KMS-11 (cell line): ENCODE results near the gene SLC38A5.

ENCODE experiments used
- H2AFZ ChIP-seq: fragments of 200-600 bp; sonication (generic); 2 replicates; pipeline ENCODE4 v1.6.1; 2016; ENCODE audit warnings: antibody characterized with exemption, mixed run types, low read depth
- H3K27ac ChIP-seq: fragments of 200-600 bp; sonication (generic); 2 replicates; pipeline ENCODE4 v1.6.1; 2016; ENCODE audit warnings: mild to moderate bottlenecking, mixed run types
- H3K27me3 ChIP-seq: fragments of 200-600 bp; sonication (generic); 2 replicates; pipeline ENCODE4 v1.6.1; 2017; ENCODE audit warnings: mild to moderate bottlenecking, low read depth, mixed run types, moderate library complexity; ENCODE audit not compliant: insufficient read depth
- H3K36me3 ChIP-seq: fragments of 200-600 bp; sonication (generic); 2 replicates; pipeline ENCODE4 v1.6.1; 2017; ENCODE audit warnings: mild to moderate bottlenecking, mixed run types; ENCODE audit not compliant: insufficient read depth
- H3K4me1 ChIP-seq: fragments of 200-600 bp; sonication (generic); 2 replicates; pipeline ENCODE4 v1.6.1; 2016; ENCODE audit warnings: mild to moderate bottlenecking, low read depth, mixed run types; ENCODE audit not compliant: poor library complexity, severe bottlenecking
- H3K4me2 ChIP-seq: fragments of 200-600 bp; sonication (generic); 2 replicates; pipeline ENCODE4 v1.7.0; 2016; ENCODE audit warnings: mild to moderate bottlenecking, mixed run types
- H3K4me3 ChIP-seq: fragments of 200-600 bp; sonication (generic); IDR thresholded peaks from 2 replicates; pipeline ENCODE4 v1.6.1; 2017; ENCODE audit warnings: low read depth, low read length, mixed read lengths; ENCODE audit not compliant: insufficient read depth
- H3K79me2 ChIP-seq: fragments of 200-600 bp; sonication (generic); 2 replicates; pipeline ENCODE4 v1.6.1; 2016; ENCODE audit warnings: low read depth, mixed run types; ENCODE audit not compliant: insufficient read depth
- H3K9ac ChIP-seq: fragments of 200-600 bp; sonication (generic); 2 replicates; pipeline ENCODE4 v1.6.1; 2016; ENCODE audit warnings: mild to moderate bottlenecking, mixed run types
- H4K20me1 ChIP-seq: fragments of 200-600 bp; sonication (generic); 2 replicates; pipeline ENCODE4 v1.6.1; 2016; ENCODE audit warnings: mild to moderate bottlenecking, mixed run types; ENCODE audit not compliant: insufficient read depth
- TF ChIP-seq, protein P1 (sequence below): fragments of 200-600 bp; sonication (generic); conservative IDR thresholded peaks from 2 replicates; pipeline ENCODE4 v1.6.1; 2017; ENCODE audit warnings: low read depth, mild to moderate bottlenecking, antibody characterized with exemption, low read length, moderate library complexity, mixed read lengths

SLC38A5 gene

DNA sequence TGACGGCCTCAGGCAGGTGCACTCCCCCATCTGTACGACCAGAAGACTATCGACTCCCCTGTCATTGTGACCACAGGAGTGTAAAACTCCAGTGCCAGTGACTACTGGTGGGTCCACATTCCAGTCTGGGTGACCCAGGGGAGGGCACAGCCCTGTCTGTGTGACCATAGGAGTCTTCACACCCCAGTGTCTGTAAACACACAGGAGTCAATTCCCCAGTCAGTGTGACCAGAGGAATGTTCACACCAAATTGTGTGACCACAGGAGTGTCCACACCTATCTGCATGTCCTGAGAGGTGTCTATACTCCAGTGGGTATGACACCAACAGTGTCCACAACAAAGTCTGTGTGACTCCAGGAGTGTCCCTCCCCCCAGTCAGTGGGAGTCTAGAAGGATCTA is 18.0 kb upstream of the SLC38A5 start:
- TF ChIP-seq, protein P1, sequence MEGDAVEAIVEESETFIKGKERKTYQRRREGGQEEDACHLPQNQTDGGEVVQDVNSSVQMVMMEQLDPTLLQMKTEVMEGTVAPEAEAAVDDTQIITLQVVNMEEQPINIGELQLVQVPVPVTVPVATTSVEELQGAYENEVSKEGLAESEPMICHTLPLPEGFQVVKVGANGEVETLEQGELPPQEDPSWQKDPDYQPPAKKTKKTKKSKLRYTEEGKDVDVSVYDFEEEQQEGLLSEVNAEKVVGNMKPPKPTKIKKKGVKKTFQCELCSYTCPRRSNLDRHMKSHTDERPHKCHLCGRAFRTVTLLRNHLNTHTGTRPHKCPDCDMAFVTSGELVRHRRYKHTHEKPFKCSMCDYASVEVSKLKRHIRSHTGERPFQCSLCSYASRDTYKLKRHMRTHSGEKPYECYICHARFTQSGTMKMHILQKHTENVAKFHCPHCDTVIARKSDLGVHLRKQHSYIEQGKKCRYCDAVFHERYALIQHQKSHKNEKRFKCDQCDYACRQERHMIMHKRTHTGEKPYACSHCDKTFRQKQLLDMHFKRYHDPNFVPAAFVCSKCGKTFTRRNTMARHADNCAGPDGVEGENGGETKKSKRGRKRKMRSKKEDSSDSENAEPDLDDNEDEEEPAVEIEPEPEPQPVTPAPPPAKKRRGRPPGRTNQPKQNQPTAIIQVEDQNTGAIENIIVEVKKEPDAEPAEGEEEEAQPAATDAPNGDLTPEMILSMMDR = no peak
- no peaks in the 10 kb centered on the region for H3K79me2 ChIP-seq
- H4K20me1 ChIP-seq = no peaks in the 10 kb centered on the region
- no peak overlapping the region for H3K4me3 ChIP-seq
- no peak overlapping the region for H3K9ac ChIP-seq
- H3K36me3 ChIP-seq = no peaks in the 10 kb centered on the region
- no peak overlapping the region for H3K27ac ChIP-seq
- H3K4me2 ChIP-seq = no peak overlapping the region
- H3K4me1 ChIP-seq = peaks cover 6% of the 10 kb centered on the region
- no peak overlapping the region for H2AFZ ChIP-seq
- H3K27me3 ChIP-seq = no peaks in the 10 kb centered on the region

DNA sequence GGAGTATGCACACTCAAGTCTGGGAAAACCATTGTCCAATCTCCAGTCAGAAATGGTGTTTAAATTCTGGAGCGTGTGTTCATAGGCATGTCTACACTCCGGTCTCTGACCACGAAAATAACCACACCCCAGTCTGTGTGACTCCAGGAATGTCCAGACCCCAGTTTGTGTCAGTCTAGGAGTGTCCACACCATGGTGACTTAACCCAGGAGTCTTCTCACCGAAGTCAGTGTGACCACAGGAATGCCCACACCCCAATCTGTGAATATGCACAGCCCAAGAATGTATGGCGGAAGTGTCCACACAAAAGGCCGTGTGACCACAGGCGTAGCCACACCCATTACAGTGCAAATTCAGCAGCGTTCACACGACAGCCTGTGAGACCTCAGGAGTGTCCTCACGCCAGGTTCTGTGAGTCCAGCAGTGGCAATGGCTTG is 17.3 kb upstream of the SLC38A5 start:
- Histone ChIP-seq H3K36me3 (no peaks in the 10 kb centered on the region), H3K9ac (no peak overlapping the region), H3K27me3 (no peaks in the 10 kb centered on the region), H3K79me2 (no peaks in the 10 kb centered on the region), H3K4me1 (peaks cover 6% of the 10 kb centered on the region), H4K20me1 (no peaks in the 10 kb centered on the region), H2AFZ (no peak overlapping the region), H3K27ac (no peak overlapping the region), H3K4me3 (no peak overlapping the region), H3K4me2 (no peak overlapping the region)
- TF ChIP-seq, protein P1 = no peak

DNA sequence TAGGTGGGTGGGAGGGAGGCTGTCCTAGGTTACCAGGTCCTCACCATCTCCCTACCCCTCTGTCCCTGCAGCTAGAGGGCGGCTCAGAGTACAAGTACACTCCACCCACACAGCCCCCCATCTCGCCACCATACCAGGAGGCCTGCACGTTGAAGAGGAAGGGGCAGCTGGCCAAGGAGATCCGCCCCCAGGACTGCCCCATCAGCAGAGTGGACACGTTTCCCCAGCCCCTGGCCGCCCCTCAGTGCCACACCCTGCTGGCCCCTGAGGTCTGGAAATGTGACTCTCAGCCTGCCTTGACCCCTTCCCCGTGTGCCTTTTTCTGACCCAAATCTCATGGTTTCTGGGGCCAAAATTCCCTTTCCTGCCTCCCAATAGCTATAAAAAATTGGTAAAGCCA is 12.5 kb upstream of the SLC38A5 start:
- H3K27ac ChIP-seq = no peak overlapping the region
- H3K4me1 ChIP-seq = peaks cover under 1% of the 10 kb centered on the region
- peaks cover 6% of the 10 kb centered on the region for H3K79me2 ChIP-seq
- H3K4me2 ChIP-seq = no peak overlapping the region
- no peak overlapping the region for H2AFZ ChIP-seq
- no peak overlapping the region for H3K4me3 ChIP-seq
- TF ChIP-seq, protein P1 = no peak
- H3K27me3 ChIP-seq = no peaks in the 10 kb centered on the region
- H3K36me3 ChIP-seq = no peaks in the 10 kb centered on the region
- no peak overlapping the region for H3K9ac ChIP-seq
- H4K20me1 ChIP-seq = no peaks in the 10 kb centered on the region

DNA sequence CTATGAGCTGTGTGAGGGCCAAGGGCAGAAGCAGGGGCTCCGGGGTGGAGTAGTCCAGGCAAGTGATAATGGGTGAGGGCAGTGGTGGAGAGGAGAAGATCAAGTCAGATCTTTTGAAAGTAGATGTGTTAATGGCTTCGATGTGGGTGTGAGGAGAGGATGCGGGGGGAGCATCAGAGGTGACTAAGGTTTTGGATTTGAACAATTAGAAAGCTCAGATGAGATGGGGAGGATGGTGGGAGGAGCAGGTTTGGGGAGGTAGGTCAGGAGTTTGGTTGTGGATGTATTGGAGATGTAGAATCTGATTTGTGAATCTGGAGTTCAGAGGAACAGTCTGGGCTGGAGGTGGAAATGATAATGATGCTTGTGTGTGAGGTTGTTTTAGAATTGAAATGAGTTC is 10.5 kb upstream of the SLC38A5 start:
- TF ChIP-seq, protein P1 = no peak
- no peaks in the 10 kb centered on the region for H3K27me3 ChIP-seq
- H3K9ac ChIP-seq = no peak overlapping the region
- peaks cover 5% of the 10 kb centered on the region for H3K4me1 ChIP-seq
- H3K79me2 ChIP-seq = peaks cover 22% of the 10 kb centered on the region
- H4K20me1 ChIP-seq = no peaks in the 10 kb centered on the region
- H2AFZ ChIP-seq = no peak overlapping the region
- H3K4me3 ChIP-seq = no peak overlapping the region
- no peak overlapping the region for H3K27ac ChIP-seq
- no peaks in the 10 kb centered on the region for H3K36me3 ChIP-seq
- H3K4me2 ChIP-seq = no peak overlapping the region

DNA sequence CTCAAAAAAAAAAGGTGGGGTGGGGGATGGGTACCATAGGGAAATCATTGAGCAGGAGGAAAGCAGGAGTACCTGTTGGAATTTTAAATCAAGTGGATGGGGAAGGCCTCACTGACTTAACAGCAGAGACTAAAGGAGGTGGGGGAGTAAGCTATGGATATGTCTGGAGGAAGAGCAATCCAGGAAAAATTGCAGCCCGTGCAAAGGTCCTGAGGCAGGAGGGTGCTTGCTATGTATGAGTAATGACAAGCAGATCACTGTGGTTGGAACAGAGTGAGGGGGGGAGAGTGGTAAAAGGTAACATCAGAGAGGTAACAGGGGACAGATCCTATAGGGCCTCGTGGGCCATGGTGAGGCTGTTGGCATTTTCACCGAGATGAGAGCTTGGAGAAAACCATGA is 10.1 kb upstream of the SLC38A5 start:
- Histone ChIP-seq H3K27ac (no peak overlapping the region), H3K9ac (no peak overlapping the region), H3K27me3 (no peaks in the 10 kb centered on the region), H3K4me2 (no peak overlapping the region), H2AFZ (no peak overlapping the region), H3K36me3 (no peaks in the 10 kb centered on the region), H3K79me2 (peaks cover 22% of the 10 kb centered on the region), H4K20me1 (no peaks in the 10 kb centered on the region), H3K4me3 (no peak overlapping the region), H3K4me1 (peaks cover 5% of the 10 kb centered on the region)
- TF ChIP-seq, protein P1 = no peak
